Prostate gland (tissue), 2 donors: Measurements from ENCODE around the gene CNN3.

Source experiments
- POLR2A ChIP-seq: fragments of 450-650 bp; IDR thresholded peaks from one replicate; pipeline ENCODE4 v1.6.1; 2016; ENCODE audit warnings: antibody characterized with exemption, mild to moderate bottlenecking
- POLR2AphosphoS5 ChIP-seq: sonication (generic); formaldehyde crosslinking; IDR thresholded peaks from one replicate; pipeline ENCODE4 v1.6.1; 2017; ENCODE audit warnings: antibody characterized with exemption
- TF ChIP-seq, protein P1 (sequence below), 4 experiments: fragments of 200-600 bp in 2 of 4; fragments of 450-650 bp in 2 of 4; sonication (generic) in 2 of 4; IDR thresholded peaks; 1 replicate in 3 of 4; 2 replicates in 1 of 4; pipeline ENCODE4 v1.5.1; 2016 to 2019; ENCODE audit warnings: antibody characterized with exemption in 4 of 4, mild to moderate bottlenecking in 2 of 4, moderate library complexity in 2 of 4

DNA sequence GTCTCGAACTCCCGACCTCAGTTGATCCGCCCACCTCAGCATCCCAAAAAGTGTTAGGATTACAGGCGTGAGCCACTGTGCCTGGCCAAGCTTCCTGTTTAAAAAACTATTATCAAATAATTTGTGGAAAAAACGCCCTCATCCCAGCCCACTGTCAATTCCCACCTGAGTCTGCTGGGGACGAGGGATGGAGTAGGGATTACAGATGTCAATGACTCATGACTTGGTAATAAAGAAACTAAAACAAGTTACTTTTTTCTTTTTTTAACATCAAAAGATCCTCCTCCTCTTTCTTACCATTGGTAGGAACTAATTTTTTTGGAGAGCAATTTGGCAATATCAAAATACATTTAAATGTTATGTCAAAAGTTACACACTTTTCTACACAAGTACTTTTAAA, 9.7 kb downstream of the CNN3 start:
- no peak for TF ChIP-seq POLR2AphosphoS5
- TF ChIP-seq, protein P1, sequence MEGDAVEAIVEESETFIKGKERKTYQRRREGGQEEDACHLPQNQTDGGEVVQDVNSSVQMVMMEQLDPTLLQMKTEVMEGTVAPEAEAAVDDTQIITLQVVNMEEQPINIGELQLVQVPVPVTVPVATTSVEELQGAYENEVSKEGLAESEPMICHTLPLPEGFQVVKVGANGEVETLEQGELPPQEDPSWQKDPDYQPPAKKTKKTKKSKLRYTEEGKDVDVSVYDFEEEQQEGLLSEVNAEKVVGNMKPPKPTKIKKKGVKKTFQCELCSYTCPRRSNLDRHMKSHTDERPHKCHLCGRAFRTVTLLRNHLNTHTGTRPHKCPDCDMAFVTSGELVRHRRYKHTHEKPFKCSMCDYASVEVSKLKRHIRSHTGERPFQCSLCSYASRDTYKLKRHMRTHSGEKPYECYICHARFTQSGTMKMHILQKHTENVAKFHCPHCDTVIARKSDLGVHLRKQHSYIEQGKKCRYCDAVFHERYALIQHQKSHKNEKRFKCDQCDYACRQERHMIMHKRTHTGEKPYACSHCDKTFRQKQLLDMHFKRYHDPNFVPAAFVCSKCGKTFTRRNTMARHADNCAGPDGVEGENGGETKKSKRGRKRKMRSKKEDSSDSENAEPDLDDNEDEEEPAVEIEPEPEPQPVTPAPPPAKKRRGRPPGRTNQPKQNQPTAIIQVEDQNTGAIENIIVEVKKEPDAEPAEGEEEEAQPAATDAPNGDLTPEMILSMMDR (IDR thresholded peaks at IDR 0.05): no peak
- no peak for TF ChIP-seq POLR2A
